Measurements from ENCODE around the gene TMPRSS4. TPM values are rescaled to one million over a fixed set of nuclear protein-coding genes. Genes with fewer than 3 reads are reported as not detected.

Gene TMPRSS4
- total and polyA plus RNA-seq, 2 of the 4 experiments (the other 2 are of a cell fraction), result not detected

- no peak overlapping the region for H3K56ac ChIP-seq (ENCODE audit: extremely low read depth, insufficient read depth, low read length)
- H3K4me2 ChIP-seq (ENCODE audit: low read depth, low read length), result no peak overlapping the region
- no peak overlapping the region for H2BK20ac ChIP-seq (ENCODE audit: low read depth, low read length)
- no peak overlapping the region for H3K27ac ChIP-seq (ENCODE audit: insufficient read depth, low read length)
- in situ Hi-C loops (cut with MboI; ENCODE audit: low sequenced_read_pairs), result no loop called here
- ATAC-seq (ENCODE audit: low read depth) (no peak), DNase-seq (no peak)
- TF ChIP-seq MAFK (IDR thresholded peaks at IDR 0.05; ENCODE audit: low read depth, low read length) (no peak), RAD21 (IDR thresholded peaks at IDR 0.05; ENCODE audit: low read length) (no peak), CTCF (conservative IDR thresholded peaks at IDR 0.05; ENCODE audit: low read depth, low read length) (no peak), SMC3 (IDR thresholded peaks at IDR 0.05; ENCODE audit: low read depth, low read length) (no peak), USF2 (IDR thresholded peaks at IDR 0.05; ENCODE audit: low read depth, low read length) (no peak), MXI1 (IDR thresholded peaks at IDR 0.05; ENCODE audit: borderline replicate concordance, low read depth, low read length) (no peak), MAZ (IDR thresholded peaks at IDR 0.05; ENCODE audit: borderline replicate concordance, low read depth, low read length) (no peak), NFE2L2 (IDR thresholded peaks at IDR 0.05; ENCODE audit: low read depth, low read length) (no peak), RFX5 (IDR thresholded peaks at IDR 0.05; ENCODE audit: low read depth, low read length) (no peak), CEBPB (IDR thresholded peaks at IDR 0.05; ENCODE audit: low read depth, low read length) (no peak), POLR2A (IDR thresholded peaks at IDR 0.05; ENCODE audit: low read depth, low read length) (no peak)
- POLR2A ChIA-PET (ENCODE audit: unreplicated experiment), result no interaction called here
- H2AK9ac ChIP-seq (replicated peaks; ENCODE audit: low read depth, low read length, poor library complexity), result no peak overlapping the region
- no peak overlapping the region for H3K14ac ChIP-seq (replicated peaks; ENCODE audit: low read depth, low read length)
- no peak overlapping the region for H2BK5ac ChIP-seq (ENCODE audit: low read depth, low read length, poor library complexity, severe bottlenecking)
- no peak overlapping the region for H4K5ac ChIP-seq (ENCODE audit: low read depth, low read length)
- H2BK15ac ChIP-seq (ENCODE audit: low read depth, low read length), result no peak overlapping the region
- H3K4ac ChIP-seq (ENCODE audit: low read depth, low read length), result no peak overlapping the region
- H4K8ac ChIP-seq (ENCODE audit: low read depth in 2 of 2, low read length in 2 of 2), result no peak overlapping the region
- no peaks in the 10 kb centered on the region for H3K79me1 ChIP-seq (ENCODE audit: low read depth in 1 of 2, low read length in 2 of 2)
- H3K4me3 ChIP-seq (ENCODE audit: insufficient read depth, low read depth, low read length), result no peak overlapping the region
- no peaks in the 10 kb centered on the region for H3K4me1 ChIP-seq (ENCODE audit: control insufficient read depth, insufficient read depth, low read length)
- dilution Hi-C loops (cut with HindIII; ENCODE audit: low sequenced_read_pairs, unreplicated experiment), result no loop called here
- H3K18ac ChIP-seq (ENCODE audit: low read depth, low read length), result no peak overlapping the region
- CTCF ChIA-PET, result no interaction called here
- H2BK120ac ChIP-seq (ENCODE audit: low read depth, low read length), result no peak overlapping the region
- no peaks in the 10 kb centered on the region; the same call in none of the 2 replicates for H3K27me3 ChIP-seq (ENCODE audit: control insufficient read depth, insufficient read depth, low read length)
- 40% methylated on average over 3 of the region's 11 CpGs; no CpG with 5 or more reads in 1 of the 2 experiments for WGBS, 2 experiments (ENCODE audit: extremely low coverage in 2 of 2, insufficient read length in 1 of 2)
- H4K20me1 ChIP-seq (ENCODE audit: insufficient read depth, low read length), result no peaks in the 10 kb centered on the region
- intact Hi-C loops (cut with micrococcal nuclease), result no loop called here
- H3K9me1 ChIP-seq (ENCODE audit: insufficient read depth, low read length), result no peaks in the 10 kb centered on the region
- no peak overlapping the region for H2AFZ ChIP-seq (replicated peaks; ENCODE audit: low read length, poor library complexity)
- H2AK5ac ChIP-seq (ENCODE audit: low read depth, low read length), result no peak overlapping the region
- H3K36me3 ChIP-seq (ENCODE audit: control insufficient read depth, insufficient read depth, low read length), result no peaks in the 10 kb centered on the region
- no peak overlapping the region for H3K23ac ChIP-seq (ENCODE audit: low read depth, low read length)
- H3K9ac ChIP-seq (ENCODE audit: low read depth, low read length), result no peak overlapping the region
- BruUV-seq (replicated peaks), result no TSS peak
- H3K9me3 ChIP-seq (ENCODE audit: control insufficient read depth, insufficient read depth, low read length), result no peaks in the 10 kb centered on the region
- H4K91ac ChIP-seq (ENCODE audit: insufficient read depth, low read depth, low read length), result no peak overlapping the region
These were observed 2.7 kb upstream of the TMPRSS4 start for GRCh38 chr11:118074091-118074685.

Measured in IMR-90 (cell line).